ENCODE measurements around the gene RCSD1.

GRCh38 chr1:167618789-167619188 is 11.2 kb upstream of the RCSD1 start:
- no peak for TF ChIP-seq CTCF (IDR thresholded peaks at IDR 0.05; ENCODE audit: low read depth, low read length)
- TF ChIP-seq EZH2phosphoT487 (IDR thresholded peaks at IDR 0.05; ENCODE audit: low read depth) = no peak
